HUES48 (cell line): ENCODE data around the gene CITED2.

Experiments used
- H3K27ac ChIP-seq: one replicate; pipeline ENCODE4 v1.7.0; 2013; ENCODE audit warnings: low read depth, low read length, inconsistent platforms
- H3K27me3 ChIP-seq: 2 replicates; pipeline ENCODE4 v1.6.1; 2013; ENCODE audit warnings: mild to moderate bottlenecking, low read length; ENCODE audit not compliant: control insufficient read depth, insufficient read depth
- H3K36me3 ChIP-seq: 2 replicates; pipeline ENCODE4 v1.6.1; 2013; ENCODE audit warnings: low read length; ENCODE audit not compliant: control insufficient read depth, insufficient read depth
- H3K4me1 ChIP-seq: 2 replicates; pipeline ENCODE4 v1.6.1; 2013; ENCODE audit warnings: mild to moderate bottlenecking, low read length; ENCODE audit not compliant: control insufficient read depth, insufficient read depth
- H3K4me3 ChIP-seq: 2 replicates; pipeline ENCODE4 v1.5.1; 2013; ENCODE audit warnings: mild to moderate bottlenecking, low read depth, low read length
- H3K9ac ChIP-seq: 2 replicates; pipeline ENCODE4 v1.6.1; 2013; ENCODE audit warnings: mild to moderate bottlenecking, low read depth, low read length, moderate library complexity
- H3K9me3 ChIP-seq: 2 replicates; pipeline ENCODE4 v1.6.1; 2013; ENCODE audit warnings: low read length; ENCODE audit not compliant: control insufficient read depth, insufficient read depth

Gene CITED2

DNA sequence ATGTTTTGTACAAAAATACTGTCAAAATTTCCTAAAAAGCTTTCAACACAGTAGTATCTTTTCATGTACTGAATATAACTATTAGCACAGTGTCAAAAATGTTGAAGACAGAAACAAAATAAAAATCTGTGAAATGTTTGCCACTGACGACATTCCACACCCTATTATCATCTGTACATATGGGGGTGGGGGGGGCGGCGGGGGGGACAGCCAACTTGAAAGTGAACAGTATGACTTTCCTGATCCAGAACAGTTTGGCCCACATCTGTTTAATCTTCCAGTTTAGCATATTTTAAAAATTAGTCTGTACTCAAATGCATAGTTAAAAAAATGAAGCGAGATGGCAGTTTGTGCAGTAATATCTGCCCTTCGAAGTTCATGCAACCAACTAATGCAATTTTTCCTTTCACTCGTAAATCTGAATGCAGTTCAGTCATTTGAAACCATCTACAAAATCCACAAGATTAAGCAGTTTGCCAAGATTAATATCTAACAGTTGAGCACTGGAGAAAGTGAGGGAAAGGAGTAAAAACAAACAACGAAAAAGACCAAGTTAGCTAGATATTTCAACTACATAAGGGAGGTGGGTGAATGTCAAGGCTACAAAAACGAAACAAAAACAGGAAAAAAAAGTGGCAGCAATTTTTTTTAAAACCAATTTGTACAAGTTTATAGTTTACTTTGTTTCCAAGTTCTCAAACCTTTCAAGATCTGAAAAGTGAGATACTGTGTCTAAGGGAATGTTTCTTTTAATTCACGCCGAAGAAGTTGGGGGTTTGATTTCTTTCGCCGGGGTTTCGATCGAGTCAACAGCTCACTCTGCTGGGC is 1.9 kb downstream of the CITED2 start:
- Histone ChIP-seq H3K27ac (peak overlapping the region; percentile 96), H3K36me3 (peaks cover 17% of the 10 kb centered on the region), H3K4me1 (peaks cover 54% of the 10 kb centered on the region), H3K27me3 (no peaks in the 10 kb centered on the region), H3K4me3 (peak overlapping the region; percentile 89), H3K9me3 (no peaks in the 10 kb centered on the region), H3K9ac (peak overlapping the region; percentile 89)

DNA sequence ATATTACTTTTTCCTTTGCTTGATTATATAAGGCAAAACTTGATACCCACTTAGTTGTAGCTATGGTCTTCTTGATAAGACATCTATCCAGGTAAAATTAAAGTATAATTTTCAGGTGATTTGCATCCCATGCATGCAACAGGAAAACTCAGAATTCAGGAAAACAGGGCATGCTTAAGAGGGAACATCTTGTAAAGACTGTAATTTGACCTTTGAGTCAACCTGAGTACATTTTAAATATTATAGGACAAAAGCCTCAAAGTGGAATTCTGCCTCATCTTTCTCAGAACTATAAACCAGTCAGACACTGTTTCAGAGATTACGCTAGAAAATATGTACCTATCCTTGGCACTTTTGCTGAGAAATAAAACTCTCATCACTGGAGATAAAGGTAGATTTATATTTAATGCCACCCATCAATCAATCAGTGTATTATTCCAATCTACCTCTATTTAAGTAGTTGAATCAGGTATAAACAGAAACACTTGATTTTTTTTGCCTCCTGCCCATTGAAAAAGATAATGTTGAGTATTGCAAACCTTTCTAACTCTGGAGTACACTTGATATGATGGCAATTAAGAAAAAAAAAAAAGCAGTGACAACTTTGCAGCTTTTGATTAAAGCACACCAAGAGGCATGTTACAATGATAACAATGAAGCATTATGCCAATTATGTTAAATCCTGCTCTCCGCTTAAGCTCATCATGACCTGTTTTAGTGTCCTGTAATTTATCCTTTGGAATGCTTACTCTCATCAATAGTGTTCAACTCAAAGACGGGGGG is 2.8 kb downstream of the CITED2 start:
- Histone ChIP-seq H3K4me1 (peaks cover 55% of the 10 kb centered on the region), H3K4me3 (peak overlapping the region; percentile 89), H3K36me3 (peaks cover 17% of the 10 kb centered on the region), H3K9ac (peak overlapping the region; percentile 12; the same call in 1 of the 2 replicates), H3K27me3 (no peaks in the 10 kb centered on the region), H3K27ac (peak overlapping the region; percentile 45), H3K9me3 (no peaks in the 10 kb centered on the region)

DNA sequence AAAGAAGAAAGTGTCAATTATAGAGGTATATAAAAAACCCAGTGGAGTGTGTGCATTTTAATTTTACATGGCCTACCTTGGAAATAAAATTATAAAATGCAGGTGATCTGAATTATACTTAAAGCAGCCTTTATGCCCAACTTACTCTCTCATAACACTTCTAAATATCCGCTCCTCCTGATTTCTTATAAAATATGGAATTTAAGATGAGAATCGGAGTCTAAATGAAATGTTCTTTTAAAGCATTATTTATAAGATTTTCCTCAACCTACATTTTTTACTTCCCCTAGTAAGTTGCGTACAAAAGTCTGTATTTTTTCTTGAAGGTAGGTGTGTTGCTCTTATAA is 3.5 kb downstream of the CITED2 start:
- Histone ChIP-seq H3K4me3 (peak overlapping the region; percentile 89), H3K4me1 (peaks cover 56% of the 10 kb centered on the region), H3K9me3 (no peaks in the 10 kb centered on the region), H3K27ac (peak overlapping the region; percentile 45), H3K27me3 (no peaks in the 10 kb centered on the region), H3K36me3 (peaks cover 17% of the 10 kb centered on the region), H3K9ac (no peak overlapping the region)

DNA sequence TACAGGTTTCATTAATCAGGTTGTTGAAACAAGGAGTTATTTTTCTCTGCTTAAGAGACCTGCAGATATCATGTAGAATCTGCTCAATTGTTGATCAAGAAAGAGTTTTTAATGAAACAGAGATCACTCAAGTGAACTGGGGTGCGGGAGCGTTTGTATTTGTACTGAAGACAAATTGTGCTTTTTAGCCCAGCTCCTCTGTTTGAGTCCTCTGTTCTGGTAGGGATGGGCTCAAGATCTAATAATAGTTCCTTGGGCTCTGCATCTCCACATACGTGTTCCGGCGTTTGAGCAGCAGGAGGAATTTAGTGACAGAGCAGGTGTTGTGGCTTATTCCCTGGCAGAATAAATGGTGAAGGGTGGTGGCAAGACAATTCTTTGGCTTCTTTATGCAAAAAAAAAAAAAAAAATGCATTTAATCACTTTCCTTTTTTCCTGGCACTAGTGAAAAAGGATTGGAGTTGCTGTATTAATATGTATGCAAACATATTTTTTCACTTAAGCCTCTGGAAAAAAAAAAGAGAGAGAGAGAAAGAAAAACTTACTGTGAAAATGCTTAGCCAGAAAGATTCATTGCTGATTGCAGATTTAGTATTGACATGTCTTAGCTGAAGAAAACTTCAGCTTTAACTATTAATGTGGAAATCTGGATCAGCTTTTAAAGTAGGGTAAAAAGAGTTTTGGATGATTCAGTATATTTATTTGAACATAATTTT is 4.0 kb downstream of the CITED2 start:
- Histone ChIP-seq H3K9ac (no peak overlapping the region), H3K27ac (peak overlapping the region; percentile 96), H3K9me3 (no peaks in the 10 kb centered on the region), H3K36me3 (peaks cover 17% of the 10 kb centered on the region), H3K4me1 (peaks cover 61% of the 10 kb centered on the region), H3K27me3 (no peaks in the 10 kb centered on the region), H3K4me3 (peak overlapping the region; percentile 89)

DNA sequence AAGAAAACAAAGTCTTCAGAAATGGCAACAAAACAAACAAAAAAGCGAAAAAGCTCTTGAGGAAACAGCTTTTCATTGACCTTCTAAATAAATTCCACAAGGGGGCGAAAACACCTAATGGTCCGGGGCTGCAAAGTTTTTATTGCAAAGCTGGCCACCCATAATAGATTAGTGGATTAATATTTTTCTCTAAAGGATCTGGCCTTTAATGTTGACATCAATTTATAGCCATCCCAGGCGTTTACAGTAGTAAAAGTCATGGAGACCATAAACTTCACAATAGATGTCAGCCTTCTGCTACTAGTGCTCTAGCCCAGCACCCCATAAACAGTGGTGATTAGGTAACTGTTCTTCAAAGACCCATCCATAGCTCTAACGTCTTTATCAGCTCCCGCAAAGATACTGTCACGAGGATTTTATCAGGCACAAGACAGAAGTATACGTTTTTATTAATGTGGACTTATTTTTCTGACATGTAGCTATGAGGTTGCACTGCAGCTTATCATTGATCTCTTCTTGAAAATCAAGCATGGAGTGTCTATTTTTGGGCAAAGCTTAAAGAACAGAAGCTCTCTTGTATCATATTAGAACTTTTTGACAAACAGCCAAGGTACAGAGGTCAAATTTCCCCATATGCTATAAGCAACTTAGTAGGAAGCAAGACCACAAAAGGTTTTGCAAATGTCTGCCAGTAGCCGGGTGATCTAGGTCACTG is 4.7 kb downstream of the CITED2 start:
- peak overlapping the region; percentile 96 for H3K27ac ChIP-seq
- peaks cover 17% of the 10 kb centered on the region for H3K36me3 ChIP-seq
- peak overlapping the region; percentile 41 for H3K4me3 ChIP-seq
- H3K27me3 ChIP-seq: no peaks in the 10 kb centered on the region
- H3K9ac ChIP-seq: peak overlapping the region; percentile 47; the same call in 1 of the 2 replicates
- peaks cover 65% of the 10 kb centered on the region for H3K4me1 ChIP-seq
- no peaks in the 10 kb centered on the region for H3K9me3 ChIP-seq

DNA sequence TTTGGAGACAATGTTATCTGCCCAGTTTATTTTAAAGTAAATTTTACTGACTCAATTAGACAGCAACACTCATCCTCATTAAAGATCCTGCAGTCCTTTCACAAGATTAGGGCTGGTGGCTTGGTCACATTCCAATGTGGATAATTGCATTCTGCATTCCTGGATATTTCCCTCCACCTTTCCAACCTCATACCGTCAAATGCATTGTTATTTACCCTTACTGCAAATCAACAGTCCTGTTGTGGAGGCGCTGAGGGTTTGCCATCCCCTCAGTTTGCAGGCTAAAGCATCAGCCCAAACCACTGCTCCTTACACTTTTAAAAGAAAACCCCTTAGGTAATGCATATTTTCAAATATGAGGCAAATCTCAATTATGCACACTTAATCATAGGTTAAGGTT is 5.4 kb downstream of the CITED2 start:
- Histone ChIP-seq H3K9ac (peak overlapping the region; percentile 47), H3K4me3 (peak overlapping the region; percentile 41), H3K27ac (peak overlapping the region; percentile 96), H3K9me3 (no peaks in the 10 kb centered on the region), H3K4me1 (peaks cover 68% of the 10 kb centered on the region), H3K27me3 (no peaks in the 10 kb centered on the region), H3K36me3 (peaks cover 17% of the 10 kb centered on the region)

DNA sequence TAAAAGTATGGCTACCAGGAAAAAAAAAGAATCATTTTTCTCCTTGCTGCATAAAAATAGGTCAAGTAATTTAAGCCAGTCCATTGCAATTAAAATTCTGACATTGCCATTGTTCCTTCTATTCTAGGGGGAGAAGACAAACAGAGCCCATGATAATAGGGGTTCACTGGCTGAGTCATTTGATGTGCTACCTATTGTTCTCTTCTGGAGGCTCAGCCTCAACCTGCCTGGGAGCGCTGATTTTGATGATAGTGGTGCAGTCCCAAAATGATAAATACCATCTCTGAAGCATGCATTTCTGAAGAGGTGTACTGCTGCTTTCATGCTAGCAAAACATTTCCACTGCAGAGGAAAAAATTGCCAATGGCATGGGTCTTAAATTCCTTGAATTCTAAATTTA is 5.8 kb downstream of the CITED2 start:
- Histone ChIP-seq H3K27me3 (no peaks in the 10 kb centered on the region), H3K9ac (peak overlapping the region; percentile 47), H3K27ac (peak overlapping the region; percentile 96), H3K36me3 (peaks cover 17% of the 10 kb centered on the region), H3K4me1 (peaks cover 68% of the 10 kb centered on the region), H3K4me3 (peak overlapping the region; percentile 41), H3K9me3 (no peaks in the 10 kb centered on the region)

DNA sequence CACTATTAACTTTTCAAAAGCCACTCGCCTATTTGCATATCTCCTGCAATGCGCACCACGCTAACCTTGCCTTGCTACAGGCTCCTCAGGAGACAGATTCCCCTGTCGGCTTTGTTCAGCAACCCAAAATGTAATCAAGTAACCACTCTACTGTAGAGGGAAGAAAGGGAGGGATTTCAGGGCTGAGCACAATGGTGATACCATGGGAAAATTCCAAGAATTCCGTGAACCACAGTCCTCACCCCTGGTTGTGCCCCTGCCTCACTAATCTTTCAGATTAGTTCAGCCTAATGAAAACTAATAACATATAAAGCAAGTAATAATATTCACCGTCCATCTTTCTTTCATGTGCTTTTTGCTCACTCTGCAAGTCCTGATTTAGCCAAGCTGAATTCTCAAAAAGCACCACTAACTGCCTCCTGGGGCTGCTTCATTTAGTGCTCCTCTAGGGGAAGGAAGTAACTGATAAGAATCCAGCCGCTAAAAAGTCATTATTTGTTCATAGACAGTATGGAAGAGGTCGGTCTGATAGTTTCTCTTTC is 6.6 kb downstream of the CITED2 start:
- peaks cover 68% of the 10 kb centered on the region for H3K4me1 ChIP-seq
- H3K27ac ChIP-seq: peak overlapping the region; percentile 96
- peaks cover 12% of the 10 kb centered on the region for H3K36me3 ChIP-seq
- peak overlapping the region; percentile 41; the same call in 1 of the 2 replicates for H3K4me3 ChIP-seq
- H3K9ac ChIP-seq: peak overlapping the region; percentile 47
- no peaks in the 10 kb centered on the region for H3K9me3 ChIP-seq
- H3K27me3 ChIP-seq: no peaks in the 10 kb centered on the region

DNA sequence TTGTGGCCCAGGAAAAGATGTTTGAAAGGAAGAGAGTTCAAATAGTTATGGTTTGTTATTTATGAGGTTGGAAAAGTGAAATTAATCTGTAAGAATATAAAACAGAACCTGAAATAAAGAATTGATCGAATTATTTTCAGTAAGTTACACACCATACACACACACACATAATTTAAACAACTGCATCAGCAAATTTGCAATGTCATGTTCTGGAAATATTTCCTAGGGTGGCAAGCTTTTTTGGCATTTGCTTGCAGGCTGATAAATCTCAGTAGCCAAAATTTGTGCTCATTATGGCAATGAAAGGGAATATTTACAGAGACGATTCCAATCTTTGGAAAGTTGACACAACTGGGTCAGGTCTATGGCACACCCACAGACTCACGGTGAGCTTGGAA is 9.5 kb downstream of the CITED2 start:
- no peak overlapping the region for H3K27ac ChIP-seq
- H3K4me1 ChIP-seq: peaks cover 48% of the 10 kb centered on the region
- no peak overlapping the region for H3K9ac ChIP-seq
- no peak overlapping the region for H3K4me3 ChIP-seq
- no peaks in the 10 kb centered on the region for H3K9me3 ChIP-seq
- H3K27me3 ChIP-seq: no peaks in the 10 kb centered on the region
- no peaks in the 10 kb centered on the region for H3K36me3 ChIP-seq

DNA sequence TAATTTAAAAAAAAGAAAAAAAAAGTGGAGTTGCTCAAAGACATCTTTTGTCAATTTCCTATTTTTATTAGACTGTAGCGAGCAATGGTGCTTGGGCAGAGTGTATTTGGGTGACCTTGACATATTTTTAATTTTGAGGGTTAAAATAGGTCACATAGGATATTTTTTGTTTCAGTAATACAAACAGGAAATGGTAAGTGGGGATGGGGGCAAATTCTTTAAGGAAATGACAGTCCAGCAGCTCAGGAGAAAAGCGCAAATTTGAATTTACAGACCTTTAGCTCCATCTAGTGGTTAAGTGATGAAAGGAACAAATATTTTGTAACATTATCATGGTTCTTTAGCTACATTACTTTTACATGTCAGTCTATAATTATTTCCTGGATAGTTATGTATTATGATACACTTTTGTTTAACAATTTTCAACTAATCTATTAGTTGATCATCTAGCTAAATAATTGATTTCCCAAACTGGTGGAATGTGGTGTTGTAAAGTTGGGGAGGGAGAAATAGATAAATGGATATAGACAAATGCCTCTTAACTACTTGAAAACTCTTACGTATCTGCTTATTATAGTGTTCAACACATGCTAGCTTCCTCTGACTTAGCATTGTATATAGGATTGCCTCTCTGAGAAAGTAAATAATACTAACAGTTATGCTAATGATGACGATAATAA is 10.0 kb downstream of the CITED2 start:
- Histone ChIP-seq H3K4me1 (peaks cover 43% of the 10 kb centered on the region), H3K36me3 (no peaks in the 10 kb centered on the region), H3K9me3 (no peaks in the 10 kb centered on the region), H3K4me3 (no peak overlapping the region), H3K27me3 (no peaks in the 10 kb centered on the region), H3K27ac (no peak overlapping the region), H3K9ac (no peak overlapping the region)
